ENCODE results near the gene PTPRK. TPM values are rescaled to one million over a fixed set of nuclear protein-coding genes. Genes with fewer than 3 reads are reported as not detected.

PTPRK gene
- total and polyA plus RNA-seq, 9 of the 15 experiments (the other 6 are each of a cell fraction or from before 2014, with no cell fraction given), result 0.04 to 0.51 TPM; not detected in 7

DNA sequence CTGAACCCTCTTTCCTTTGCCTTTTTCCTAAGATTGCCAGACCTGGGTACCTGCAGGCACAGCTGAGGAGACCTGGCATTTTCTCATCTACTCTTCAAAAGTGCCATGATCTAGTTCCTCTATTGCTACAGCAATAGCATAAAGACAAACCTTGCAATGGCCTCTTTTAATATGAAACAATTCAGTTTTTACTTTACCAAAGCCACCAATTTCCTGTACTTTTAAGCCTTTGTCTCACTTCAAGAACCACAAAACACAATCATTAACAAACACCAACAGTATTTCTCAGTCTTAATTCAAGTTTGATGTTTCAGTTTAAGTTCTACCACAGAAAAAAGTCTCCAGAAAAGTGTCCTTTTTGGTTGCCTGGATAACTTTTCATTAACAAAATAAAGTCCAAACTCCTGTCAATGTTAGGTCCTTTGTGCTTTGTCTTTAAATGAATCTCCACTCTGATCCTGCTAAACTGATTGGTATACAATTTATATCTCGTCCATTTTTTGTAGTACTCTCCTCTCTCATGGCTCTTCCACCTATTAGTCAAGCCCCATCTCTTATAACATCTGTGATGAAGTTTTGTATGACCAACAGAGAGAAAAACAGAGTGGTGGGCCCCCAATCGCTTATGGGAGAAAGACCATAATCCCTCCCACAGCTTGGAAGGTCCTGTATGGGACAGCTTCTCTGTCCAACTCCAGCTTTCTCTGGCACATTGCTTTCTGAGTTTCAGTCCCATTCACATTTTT lies 569.1 kb downstream of the PTPRK start:
- H3K9ac ChIP-seq (ENCODE audit: insufficient read depth in 1 of 2, low read depth in 2 of 2, low read length in 2 of 2), result no peak overlapping the region
- H3K4me1 ChIP-seq (replicated peaks in 1 of 2; ENCODE audit: control insufficient read depth in 2 of 2, insufficient read depth in 2 of 2, low read length in 2 of 2), result no peaks in the 10 kb centered on the region
- intact Hi-C loops (cut with micrococcal nuclease), result no loop called here
- no peaks in the 10 kb centered on the region for H3K79me2 ChIP-seq (ENCODE audit: control insufficient read depth, insufficient read depth, low read length)
- in situ Hi-C loops (cut with MboI), result no loop called here
- no peaks in the 10 kb centered on the region for H4K20me1 ChIP-seq (replicated peaks; ENCODE audit: control insufficient read depth, insufficient read depth, low read length)
- no peaks in the 10 kb centered on the region for H3K27me3 ChIP-seq (ENCODE audit: control insufficient read depth in 2 of 2, insufficient read depth in 2 of 2, low read length in 2 of 2)
- no TSS peak for BruUV-seq (replicated peaks)
- DNase-seq (ENCODE audit: extremely low read depth in 1 of 4, low spot score in 3 of 4) (no peak), ATAC-seq (no peak), FAIRE-seq (no peak)
- no peaks in the 10 kb centered on the region for H3K36me3 ChIP-seq (ENCODE audit: control insufficient read depth, insufficient read depth, low read length)
- CTCF ChIA-PET (ENCODE audit: low intra/inter-chr PET ratio), result no interaction called here
- WGBS (ENCODE audit: insufficient coverage, low coverage, missing lambda C conversion rate), result 0% methylated on average over 2 of the region's 2 CpGs
- H3K27ac ChIP-seq (ENCODE audit: extremely low read depth, low read depth, low read length), result no peak overlapping the region
- H3K4me2 ChIP-seq (ENCODE audit: insufficient read depth, low read length), result no peak overlapping the region
- no peaks in the 10 kb centered on the region for H3K9me1 ChIP-seq (ENCODE audit: control insufficient read depth, insufficient read depth, low read length)
- H3K9me3 ChIP-seq (replicated peaks; ENCODE audit: control insufficient read depth, insufficient read depth, low read depth, low read length), result no peaks in the 10 kb centered on the region
- H2AFZ ChIP-seq (ENCODE audit: low read depth, low read length), result no peak overlapping the region
- POLR2A ChIA-PET, result no interaction called here
- H3K4me3 ChIP-seq, result no peak overlapping the region
- TF ChIP-seq ZFPM2 (CRISPR knock-in tag; IDR thresholded peaks at IDR 0.05) (no peak), NCOA6 (IDR thresholded peaks at IDR 0.05) (no peak), TAF7 (tag; IDR thresholded peaks at IDR 0.05) (no peak), HMG20B (CRISPR knock-in tag; IDR thresholded peaks at IDR 0.05) (no peak), ZBTB7A (IDR thresholded peaks at IDR 0.05; ENCODE audit: borderline replicate concordance, control insufficient read depth, low read depth, low read length) (no peak), KLF13 (tag; IDR thresholded peaks at IDR 0.05; ENCODE audit: borderline replicate concordance, low read depth) (no peak), CBX1 (IDR thresholded peaks at IDR 0.05; ENCODE audit: low read depth) (no peak), ZNF79 (CRISPR knock-in tag; IDR thresholded peaks at IDR 0.05; ENCODE audit: low read depth) (no peak), MTF1 (CRISPR knock-in tag; IDR thresholded peaks at IDR 0.05; ENCODE audit: borderline replicate concordance) (no peak), ZNF165 (CRISPR knock-in tag; IDR thresholded peaks at IDR 0.05; ENCODE audit: borderline replicate concordance) (no peak), CHD2 (IDR thresholded peaks at IDR 0.05; ENCODE audit: low read depth, low read length) (no peak), ZNF586 (CRISPR knock-in tag; conservative IDR thresholded peaks at IDR 0.05) (no peak)
- TF ChIP-seq, protein P1, sequence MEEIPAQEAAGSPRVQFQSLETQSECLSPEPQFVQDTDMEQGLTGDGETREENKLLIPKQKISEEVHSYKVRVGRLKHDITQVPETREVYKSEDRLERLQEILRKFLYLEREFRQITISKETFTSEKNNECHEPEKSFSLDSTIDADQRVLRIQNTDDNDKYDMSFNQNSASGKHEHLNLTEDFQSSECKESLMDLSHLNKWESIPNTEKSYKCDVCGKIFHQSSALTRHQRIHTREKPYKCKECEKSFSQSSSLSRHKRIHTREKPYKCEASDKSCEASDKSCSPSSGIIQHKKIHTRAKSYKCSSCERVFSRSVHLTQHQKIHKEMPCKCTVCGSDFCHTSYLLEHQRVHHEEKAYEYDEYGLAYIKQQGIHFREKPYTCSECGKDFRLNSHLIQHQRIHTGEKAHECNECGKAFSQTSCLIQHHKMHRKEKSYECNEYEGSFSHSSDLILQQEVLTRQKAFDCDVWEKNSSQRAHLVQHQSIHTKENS (CRISPR knock-in tag; IDR thresholded peaks at IDR 0.05), result no peak
- TF ChIP-seq, protein P2, sequence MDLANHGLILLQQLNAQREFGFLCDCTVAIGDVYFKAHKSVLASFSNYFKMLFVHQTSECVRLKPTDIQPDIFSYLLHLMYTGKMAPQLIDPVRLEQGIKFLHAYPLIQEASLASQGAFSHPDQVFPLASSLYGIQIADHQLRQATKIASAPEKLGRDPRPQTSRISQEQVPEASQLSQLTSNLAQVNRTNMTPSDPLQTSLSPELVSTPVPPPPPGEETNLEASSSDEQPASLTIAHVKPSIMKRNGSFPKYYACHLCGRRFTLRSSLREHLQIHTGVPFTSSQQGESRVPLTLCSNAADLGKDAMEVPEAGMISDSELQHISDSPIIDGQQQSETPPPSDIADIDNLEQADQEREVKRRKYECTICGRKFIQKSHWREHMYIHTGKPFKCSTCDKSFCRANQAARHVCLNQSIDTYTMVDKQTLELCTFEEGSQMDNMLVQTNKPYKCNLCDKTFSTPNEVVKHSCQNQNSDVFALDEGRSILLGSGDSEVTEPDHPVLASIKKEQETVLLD (IDR thresholded peaks at IDR 0.05), result no peak
- TF ChIP-seq, protein P3, sequence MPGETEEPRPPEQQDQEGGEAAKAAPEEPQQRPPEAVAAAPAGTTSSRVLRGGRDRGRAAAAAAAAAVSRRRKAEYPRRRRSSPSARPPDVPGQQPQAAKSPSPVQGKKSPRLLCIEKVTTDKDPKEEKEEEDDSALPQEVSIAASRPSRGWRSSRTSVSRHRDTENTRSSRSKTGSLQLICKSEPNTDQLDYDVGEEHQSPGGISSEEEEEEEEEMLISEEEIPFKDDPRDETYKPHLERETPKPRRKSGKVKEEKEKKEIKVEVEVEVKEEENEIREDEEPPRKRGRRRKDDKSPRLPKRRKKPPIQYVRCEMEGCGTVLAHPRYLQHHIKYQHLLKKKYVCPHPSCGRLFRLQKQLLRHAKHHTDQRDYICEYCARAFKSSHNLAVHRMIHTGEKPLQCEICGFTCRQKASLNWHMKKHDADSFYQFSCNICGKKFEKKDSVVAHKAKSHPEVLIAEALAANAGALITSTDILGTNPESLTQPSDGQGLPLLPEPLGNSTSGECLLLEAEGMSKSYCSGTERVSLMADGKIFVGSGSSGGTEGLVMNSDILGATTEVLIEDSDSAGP (CRISPR knock-in tag; IDR thresholded peaks at IDR 0.05), result no peak
- TF ChIP-seq, protein P4, sequence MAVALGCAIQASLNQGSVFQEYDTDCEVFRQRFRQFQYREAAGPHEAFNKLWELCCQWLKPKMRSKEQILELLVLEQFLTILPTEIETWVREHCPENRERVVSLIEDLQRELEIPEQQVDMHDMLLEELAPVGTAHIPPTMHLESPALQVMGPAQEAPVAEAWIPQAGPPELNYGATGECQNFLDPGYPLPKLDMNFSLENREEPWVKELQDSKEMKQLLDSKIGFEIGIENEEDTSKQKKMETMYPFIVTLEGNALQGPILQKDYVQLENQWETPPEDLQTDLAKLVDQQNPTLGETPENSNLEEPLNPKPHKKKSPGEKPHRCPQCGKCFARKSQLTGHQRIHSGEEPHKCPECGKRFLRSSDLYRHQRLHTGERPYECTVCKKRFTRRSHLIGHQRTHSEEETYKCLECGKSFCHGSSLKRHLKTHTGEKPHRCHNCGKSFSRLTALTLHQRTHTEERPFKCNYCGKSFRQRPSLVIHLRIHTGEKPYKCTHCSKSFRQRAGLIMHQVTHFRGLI (CRISPR knock-in tag; IDR thresholded peaks at IDR 0.05), result no peak

Data from K562 (cell line).